ENCODE data around the gene ZNF506.
"Not testable (repeated sequence)": the region's sequence is repeated elsewhere in the genome, so short reads cannot be mapped to it uniquely, and the experiment has no call there.

The ZNF506 gene

DNA sequence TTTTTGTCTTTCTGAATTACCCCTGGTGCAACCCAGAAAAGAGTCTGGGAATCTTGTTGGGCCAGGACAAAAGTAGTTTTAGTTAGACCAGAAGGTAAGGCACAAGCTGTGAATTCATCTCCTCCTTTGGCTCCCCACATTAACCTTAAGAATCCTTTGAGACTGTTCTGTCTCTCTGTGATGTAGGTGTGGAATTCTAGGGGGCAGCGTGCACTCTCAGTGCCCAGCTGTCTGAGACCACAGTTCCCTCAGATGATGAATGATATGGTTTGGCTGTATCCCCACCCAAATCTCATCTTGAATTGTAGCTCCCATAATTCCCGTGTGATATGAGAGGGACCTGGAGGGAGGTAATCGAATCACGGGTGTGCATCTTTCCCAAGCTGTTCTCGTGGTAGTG is 43.9 kb downstream of the ZNF506 start:
- DNase-seq, result no peak

DNA sequence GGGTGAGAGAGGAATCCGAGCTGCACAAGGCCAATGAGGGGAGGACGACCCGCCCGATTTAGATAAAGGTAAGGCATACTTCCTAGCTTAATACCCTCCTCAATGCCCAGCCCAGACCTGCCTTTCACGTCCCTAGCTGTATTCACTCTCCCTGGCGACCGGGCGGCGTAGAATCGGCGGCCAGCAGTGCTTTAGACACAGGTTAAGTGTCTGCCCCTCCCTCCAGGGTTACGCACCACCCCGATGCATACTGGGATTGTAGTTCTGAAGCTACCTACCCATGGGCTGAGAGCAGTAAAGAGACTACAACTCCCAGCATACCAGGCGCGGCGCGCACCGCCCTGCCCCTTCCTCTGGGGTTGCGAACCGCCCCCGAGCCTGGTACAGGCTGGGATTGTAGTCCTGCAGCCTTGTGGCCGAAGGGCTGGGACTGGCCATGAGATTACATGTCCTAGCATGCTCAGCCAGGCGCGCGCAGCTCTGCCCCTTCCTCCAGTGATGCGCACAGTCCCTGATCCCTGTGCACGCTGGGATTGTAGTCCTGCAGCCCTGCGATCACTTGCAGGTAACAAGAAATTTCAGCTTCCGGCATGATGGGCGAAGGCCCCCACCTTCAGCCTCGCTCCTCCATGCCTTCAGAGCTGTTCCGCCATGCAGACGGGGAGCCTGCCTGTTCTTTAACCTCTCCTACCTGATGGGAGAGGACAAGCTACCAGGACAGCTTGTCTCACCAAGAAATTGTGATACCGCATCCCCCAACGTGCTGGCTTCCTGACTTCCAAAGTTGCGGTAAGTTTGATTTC is 45.1 kb downstream of the ZNF506 start:
- peak; percentile 95 for DNase-seq

DNA sequence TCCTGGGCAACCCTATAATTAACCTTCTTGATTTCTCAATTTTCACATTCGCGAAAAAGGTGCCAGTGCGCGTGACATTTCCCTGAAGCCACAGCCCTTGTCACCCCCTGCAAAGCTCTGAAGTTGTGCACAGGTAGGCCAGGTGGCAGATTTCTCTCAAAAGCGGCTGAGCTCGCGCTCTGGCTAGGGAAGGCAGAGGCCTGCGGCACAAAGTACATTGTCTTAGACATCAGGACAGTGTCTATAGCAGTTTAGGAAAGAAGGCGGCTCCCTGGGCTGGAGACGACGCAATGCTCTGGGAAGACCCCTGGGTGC is 45.7 kb downstream of the ZNF506 start:
- DNase-seq, result no peak

DNA sequence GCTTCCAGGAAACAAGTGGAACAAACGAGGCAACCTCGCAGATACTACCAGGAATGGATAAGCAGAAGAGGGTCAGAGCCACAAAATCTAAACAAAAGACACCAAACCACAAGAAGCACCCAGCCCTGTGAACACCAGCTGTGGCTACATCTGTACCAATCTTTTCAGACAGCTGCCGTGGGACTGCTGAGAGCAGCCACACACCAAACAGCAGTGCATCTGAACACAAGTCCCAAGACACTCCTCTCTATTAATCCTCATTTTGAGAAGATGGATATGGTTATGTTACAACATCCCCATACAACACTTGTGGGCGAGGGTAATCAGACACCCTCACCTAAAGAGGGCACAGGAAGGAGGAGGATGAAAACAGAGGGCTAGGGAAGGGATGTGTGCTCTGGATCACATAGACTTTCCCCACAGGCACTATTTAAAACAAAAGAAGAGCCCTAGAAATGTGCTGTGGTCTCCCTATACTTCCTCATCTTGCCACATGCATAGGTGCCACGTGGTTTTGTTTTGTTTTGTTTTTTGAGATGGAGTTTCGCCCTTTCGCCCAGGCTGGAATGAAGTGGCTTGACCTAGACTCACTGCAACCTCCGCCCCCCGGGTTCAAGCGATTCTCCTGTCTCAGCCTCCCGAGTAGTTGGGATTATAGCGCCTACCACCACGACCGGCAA is 47.1 kb downstream of the ZNF506 start:
- no peak for DNase-seq

DNA sequence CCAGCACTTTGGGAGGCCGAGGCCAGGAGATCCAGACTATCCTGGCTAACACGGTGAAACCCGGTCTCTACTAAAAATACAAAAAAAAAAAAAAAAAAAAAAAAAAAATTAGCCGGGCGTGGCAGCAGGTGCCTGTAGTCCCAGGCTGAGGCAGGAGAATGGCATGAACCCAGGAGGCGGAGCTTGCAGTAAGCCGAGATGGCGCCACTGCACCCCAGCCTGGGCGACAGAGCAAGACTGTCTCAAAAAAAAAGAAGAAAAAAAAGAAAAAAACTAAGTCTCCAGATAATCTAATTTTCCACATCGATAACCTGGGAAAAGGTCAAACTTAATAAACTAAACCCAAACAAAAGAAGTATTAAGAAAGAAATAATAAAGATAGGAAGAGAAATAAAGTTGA is 49.6 kb downstream of the ZNF506 start:
- not testable (repeated sequence) for DNase-seq

DNA sequence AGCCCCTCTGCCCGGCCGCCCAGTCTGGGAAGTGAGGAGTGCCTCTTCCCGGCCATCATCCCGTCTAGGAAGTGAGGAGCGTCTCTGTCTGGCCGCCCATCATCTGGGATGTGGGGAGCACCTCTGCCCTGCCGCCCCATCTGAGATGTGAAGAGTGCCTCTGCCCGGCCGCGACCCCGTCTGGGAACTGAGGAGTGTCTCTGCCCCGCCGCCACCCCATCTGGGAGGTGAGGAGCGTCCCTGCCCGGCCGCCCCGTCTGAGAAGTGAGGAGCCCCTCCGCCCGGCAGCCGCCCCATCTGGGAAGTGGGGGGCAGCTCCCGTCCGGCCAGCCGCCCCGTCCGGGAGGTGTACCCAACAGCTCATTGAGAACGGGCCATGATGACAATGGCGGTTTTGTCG is 51.6 kb downstream of the ZNF506 start:
- DNase-seq, result not testable (repeated sequence)

DNA sequence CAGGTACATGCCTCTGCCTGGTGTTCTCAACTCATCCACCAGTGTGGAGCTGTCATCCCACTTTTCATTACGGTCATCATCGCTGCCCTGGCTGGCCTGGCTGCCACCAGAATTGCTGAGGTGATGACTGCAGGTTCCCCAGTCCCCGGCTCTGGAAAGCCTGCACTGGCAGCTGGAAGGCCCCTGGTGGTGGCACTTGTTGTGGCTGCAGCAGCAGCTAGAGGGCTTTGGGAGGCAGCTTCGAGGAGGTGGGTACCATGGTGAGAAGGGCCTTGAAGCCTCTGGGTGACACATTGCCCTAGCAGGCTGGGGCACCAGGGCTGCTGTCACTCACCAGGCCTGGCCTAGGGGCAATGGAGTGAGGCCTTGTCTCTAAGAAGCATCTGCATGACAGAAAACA is 63.4 kb downstream of the ZNF506 start:
- no peak for DNase-seq

DNA sequence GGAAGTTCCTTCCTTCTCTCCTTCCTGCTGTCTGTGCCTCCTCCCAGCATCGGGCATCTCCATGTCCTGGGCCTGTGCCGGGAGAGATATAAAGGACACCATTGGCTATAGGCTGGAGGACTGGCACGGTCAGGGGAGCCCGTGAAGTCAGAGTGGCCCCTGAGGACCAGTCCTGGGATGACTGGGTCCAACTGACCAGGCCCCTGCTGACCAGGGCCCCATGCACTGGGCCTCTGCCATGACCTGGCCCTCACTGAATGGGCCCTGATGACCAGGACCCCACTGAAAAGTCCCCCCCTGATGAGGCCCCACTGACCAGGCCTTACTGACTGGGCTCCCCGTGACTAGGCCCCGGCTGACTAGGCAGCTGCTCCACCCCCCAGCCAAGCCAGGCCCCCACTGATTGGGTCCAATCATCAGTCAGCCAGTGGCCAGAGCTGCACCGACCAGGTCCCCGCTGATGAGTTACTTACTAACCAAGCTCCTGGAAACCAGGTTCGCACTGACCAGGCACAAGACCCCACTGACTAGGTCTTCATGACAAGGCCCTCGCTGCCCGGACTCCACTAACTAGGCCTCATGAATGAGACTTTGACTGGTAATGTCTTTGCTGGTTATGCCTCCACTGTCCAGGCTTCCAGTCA is 68.7 kb downstream of the ZNF506 start:
- DNase-seq, result no peak

DNA sequence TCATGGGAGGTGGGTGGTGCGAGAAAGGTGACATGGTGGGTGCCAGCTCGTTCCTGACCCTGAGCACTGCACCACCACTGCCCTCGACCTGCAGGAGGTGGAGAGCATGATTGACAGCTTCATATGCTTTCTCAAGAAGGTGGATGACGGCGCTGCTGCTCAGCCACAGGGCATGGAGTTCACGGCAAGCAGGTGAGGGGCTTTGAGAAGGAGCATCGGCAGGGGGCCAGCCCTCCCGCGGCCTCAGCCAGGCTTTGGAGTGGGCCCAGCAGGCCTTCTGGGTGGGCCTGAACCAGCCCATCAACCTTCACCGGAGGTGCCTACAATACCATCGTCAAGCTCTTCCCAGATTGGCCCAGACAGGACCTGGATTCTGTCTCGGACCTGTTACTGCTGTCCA is 69.7 kb downstream of the ZNF506 start:
- no peak for DNase-seq

DNA sequence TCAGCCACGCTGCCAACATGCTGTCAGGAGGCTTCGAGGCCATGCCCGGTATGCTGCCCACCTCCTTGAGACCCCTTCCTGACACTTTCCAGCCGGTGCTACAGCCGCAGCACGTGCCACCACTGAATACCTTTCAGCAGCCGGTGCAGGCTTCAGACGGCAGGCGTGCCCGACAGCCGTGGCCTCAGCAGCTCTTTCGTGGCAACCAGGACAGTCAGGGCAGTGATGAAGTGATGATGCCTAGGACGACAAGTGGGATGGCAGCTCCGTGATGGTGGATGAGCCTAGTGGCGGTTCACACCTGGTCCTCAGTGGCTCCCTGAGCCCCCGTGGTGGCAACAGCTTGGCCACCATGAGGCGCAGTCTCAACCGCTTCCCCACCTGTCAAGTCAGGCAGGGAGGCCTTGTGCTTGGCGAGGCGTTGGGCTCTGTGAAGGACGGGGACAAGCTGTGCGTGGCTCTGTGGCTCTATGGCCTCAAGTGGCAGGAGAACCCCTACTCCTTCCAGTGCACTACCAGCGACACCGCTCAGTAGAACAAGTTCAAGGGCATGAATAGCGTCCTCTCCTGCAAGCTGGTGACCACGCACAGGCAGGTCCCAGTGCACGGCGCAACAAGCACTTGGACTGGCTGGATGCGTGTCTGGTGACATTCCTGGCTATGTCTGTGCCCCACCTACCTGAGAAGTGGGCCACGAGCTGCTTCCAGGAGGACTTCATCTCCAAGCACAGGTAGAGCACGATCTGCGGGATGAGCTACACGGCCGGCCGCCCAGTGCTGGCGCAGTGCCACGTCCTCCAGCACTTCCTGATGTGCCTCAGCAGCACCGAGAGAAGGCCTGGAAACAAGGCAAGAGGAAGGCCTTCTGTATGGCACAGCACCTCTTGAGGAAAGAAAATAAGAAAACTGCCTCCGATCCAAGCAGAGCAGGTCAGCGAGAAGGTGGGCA is 70.4 kb downstream of the ZNF506 start:
- DNase-seq, result no peak

DNA sequence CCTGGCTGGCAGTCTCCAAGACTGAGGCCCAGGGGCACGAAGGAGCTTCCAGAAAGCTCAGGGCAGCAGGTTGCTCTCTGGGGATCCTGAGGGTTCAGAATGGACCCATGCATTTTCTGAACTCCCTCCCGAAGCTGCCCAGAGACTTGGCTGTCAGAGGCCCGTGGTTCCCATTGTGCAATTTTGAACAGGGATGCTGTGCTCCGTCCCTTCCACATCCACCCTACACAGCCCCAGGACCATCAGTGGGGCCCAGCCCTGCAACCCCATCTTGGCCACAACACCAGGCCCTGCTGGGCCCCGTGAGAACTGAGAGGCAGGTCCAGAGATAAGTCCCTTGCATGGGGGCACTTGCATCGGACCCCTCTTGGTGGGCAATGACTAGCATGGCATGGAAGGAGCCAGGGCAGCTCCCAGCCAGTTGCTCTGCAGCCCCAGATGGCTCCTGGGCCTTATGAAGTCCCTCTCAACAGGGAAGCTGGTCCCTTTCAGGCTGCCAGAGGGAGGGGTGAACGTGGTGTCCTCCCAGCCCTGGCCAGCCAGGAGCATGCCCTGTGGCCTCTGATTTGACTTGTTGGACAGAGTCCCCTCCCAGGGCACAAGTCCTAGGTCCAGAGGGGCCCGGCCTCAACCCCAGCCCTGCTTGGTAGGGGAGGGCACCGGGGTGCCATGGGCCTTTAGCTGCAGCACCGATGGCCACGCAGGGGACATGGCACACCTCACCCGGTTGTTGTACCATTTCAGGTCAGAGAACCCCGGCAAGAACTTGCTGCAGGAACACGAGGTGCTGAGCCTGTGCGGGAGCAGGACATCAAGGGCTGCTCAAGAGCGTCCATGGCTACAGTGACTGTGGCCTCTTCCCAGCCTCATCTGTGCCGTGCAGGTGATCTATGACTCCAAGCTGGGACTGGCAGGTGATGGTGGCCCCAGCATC is 71.4 kb downstream of the ZNF506 start:
- DNase-seq, result no peak

DNA sequence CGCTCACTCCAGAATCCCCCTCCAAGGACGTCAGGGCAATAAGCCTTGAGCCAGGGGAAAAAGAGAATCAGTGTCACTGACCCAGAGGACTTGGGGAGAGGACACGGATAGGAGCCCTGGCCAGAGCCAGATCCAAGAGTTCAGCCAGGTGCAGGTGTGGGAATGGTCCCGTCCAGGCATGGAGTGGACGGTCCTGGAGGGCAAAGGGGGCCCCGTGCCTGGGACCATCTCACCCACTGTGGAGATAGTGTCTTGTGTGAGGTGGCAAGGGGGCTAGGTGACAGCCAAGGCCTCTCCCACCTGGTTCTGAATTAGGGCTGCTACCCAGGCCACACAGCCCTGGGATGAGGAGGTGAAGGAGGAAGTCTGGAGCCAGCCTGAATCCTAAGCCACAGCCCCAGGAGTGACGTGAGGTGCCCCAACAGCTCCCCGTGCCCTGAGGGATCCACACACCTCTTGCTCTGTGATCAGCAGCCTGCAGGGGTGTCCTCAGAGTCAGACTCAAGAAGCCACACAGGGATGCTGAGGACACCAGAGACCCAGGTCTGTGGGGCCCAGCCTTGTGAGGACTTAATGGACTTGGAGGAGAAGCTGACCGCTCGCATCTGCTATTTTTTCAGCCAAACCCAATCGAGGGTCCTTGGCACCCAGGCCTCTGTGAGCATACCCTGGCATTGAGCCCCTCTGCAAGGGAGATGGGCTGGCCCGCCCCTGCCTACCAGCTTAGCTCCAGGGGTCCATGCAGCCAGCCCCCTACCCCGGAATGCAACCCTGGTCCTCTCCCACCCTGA is 72.2 kb downstream of the ZNF506 start:
- DNase-seq, result no peak

DNA sequence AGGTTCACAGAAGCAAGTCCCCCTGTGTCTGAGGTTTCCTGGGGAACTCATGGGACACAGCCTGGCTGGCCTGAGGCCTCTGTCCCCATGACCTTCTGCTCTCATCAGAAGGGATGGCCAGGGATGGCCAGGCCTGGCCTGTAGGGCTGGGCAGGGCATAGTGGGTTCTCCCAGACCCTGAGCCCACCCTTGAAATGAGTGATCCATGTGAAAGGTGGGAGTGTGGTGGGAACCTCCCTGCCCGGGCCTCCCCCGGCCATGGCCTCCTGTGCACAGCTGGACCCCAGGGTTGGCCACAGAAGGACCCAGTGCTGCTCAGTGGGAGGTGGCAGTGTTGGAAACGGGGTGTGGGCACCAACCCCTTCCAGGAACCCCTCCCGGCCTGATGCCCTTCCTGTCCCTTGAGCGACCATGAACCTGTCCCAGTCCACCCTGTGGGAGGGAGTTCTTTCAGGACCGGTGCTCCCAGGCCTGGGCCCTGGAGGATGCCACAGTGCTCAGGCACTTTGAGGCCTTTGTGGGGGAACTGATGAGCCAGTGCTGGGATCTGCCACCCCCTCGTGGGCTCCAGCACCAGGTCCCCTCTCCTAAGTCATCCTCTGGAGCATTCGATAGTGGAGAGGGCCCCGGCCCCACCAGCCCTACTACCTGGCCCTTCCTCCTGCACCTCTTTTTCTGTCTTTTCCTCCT is 73.2 kb downstream of the ZNF506 start:
- DNase-seq, result no peak

DNA sequence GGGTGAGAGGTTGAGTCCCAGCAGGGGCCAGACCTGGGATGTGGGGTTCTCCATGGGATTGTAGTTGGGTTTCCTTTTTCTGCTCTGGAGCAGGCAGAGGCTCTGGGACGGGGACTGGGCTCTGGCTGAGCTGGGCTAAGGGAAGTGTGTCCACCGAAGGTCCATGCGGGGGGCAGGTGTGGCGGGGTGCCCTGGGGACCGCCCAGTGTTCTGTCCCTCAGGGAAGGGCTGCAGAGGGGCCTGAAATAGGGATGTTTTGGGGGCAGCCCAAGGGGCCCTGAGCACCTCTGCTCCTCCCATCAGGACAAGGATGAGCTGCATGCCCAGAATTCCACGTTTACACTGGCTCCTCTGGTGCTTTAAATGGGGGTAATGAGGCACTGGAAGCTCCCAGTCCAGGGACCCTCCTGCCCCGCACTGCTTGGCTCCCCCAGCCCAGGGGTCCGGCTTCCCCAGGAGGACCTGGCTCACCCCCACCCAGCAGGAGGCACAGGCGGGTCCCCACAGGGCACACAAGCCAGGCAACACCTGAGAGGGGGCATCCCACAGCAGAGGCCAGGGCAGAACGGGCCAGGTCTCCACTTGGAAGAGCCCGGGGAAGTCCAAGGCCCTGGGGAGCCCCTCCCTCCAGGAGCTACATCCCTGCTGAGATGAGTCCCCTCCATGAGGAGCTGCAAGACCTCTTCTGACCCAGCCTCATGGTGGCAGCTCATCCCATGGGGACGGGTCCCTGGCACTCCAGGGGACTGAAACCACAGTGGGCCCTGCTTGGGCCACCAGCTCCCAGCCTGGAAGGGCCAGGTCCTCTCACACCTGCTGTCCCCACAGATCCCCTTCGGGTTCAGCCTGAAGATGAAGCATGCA is 74.0 kb downstream of the ZNF506 start:
- DNase-seq, result no peak

DNA sequence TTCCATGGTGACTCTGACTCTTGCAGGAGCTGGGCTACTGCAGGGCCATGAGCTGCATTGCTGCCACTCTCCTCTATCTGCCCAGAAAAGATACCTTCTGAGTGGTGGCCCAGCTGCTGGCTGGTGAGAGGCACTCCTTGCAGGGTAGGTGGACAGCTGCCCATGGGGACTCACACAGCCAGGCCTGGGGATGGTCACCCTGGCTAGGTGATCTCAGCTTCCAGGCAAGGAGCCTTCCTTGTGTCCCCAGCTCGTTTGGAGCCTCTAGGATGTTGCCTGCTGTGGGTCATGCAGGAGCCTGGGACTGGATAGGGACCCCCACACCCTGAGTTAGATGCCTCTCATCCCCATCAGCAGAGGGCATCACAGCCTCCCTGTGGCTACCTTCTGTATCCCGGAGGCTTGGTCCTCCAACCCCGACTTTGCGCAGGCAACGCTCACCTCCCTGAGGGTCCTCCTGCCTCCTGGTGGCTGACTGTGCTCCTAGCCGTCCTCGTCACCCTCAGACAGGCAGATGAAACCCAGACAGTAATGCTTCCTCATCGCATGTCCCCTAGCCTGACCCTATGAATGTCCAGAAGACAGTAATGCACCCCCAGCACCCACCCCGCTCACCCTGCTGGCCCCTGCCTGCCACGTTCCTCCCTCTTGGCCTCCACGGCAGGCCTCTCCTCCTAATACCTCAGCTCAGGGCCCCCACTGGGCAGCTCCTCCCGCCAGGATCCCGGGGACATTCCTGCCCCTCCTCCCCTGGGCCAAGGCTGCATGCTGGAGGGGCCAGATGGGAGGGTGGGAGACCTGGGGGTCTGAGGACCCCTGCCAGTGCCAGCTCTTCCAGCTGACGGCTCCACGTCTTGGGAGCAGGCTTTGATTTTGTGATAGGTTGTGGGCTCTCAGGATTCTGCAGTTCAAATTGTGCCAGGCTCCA is 75.0 kb downstream of the ZNF506 start:
- no peak for DNase-seq

DNA sequence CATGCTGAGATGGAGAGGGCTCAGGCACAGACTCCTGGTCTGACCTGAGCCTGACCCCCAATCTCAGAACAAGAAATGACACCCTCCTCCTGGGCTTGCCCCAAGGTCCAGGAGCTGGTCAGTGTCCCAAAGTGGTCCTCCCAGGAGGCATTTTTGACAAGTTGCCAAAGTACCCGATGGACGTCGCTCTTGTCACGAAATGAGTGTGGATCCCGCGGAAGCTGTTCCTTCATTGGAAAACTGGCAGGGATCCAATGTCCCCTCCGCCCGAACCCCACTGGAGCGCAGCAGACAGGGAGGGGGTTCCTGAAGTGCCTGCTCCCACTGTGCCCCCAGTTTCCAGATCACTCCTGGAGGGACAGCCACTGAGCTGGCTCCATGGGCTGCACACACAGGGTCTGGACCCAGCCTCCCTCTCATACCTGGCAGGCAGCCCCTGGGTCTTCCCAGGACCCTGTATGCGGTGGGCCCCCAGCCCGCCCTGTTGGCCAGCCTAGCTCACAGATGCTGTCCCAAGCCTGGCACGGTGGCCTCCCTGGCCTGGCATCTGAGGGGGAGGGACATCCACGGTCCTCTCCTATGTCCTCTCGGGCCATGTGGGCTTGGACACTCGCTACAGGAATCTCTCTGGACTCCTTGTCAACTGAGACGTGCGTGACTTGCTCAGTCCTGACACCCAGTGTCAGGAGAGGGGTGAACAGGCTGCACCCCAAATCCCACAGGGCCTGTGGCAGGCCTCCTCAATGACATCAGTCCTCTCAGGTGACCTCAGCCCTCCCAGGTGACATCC is 75.9 kb downstream of the ZNF506 start:
- peak; percentile 14 for DNase-seq

DNA sequence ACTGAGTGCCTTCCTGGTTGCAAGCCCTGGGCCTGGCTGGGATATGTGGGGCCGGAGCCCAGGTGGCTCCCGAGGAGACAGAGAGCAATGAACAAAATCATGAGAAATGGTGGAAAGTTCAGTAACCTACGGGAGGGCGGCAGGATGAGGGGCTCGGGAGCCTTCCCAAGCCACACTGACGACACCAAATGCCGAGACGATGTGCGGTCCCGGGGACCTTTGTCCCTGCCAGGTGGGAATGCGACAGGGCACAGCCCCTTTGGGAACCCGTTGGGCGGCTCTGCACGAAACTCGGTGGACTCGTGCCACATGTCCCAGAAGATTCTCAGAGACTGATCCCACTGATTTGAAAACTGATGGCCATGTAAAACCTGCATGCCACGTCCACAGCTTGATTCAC is 76.9 kb downstream of the ZNF506 start:
- no peak for DNase-seq
